ENCODE results near the gene SPRR2D.

SPRR2D gene

GRCh38 chr1:153001382-153001781 lies 39.5 kb downstream of the SPRR2D start, which contains the start of gene SPRR3:
SPRR3 (plus strand) TSS chr1:153001749; CDS start chr1:153003021, 1,272 bp downstream.
- TF ChIP-seq CTCF (conservative IDR thresholded peaks at IDR 0.05; ENCODE audit: low read depth, low read length): no peak
- DNase-seq (ENCODE audit: low read depth): no peak
- H3K4me3 ChIP-seq (ENCODE audit: low read length): no peak within 1 kb of the TSS

- DNase-seq (ENCODE audit: low read depth): no peak
- H3K4me3 ChIP-seq (ENCODE audit: low read length): no peak overlapping the region
- TF ChIP-seq CTCF (conservative IDR thresholded peaks at IDR 0.05; ENCODE audit: low read depth, low read length): no peak
These were observed 40.6 kb downstream of the SPRR2D start for GRCh38 chr1:153000294-153000693.

- DNase-seq (ENCODE audit: low read depth): no peak
- TF ChIP-seq CTCF (conservative IDR thresholded peaks at IDR 0.05; ENCODE audit: low read depth, low read length): no peak
- no peak overlapping the region for H3K4me3 ChIP-seq (ENCODE audit: low read length)
These were observed 41.1 kb downstream of the SPRR2D start for GRCh38 chr1:152999818-153000217.

- no peak overlapping the region for H3K4me3 ChIP-seq (ENCODE audit: low read length)
- DNase-seq (ENCODE audit: low read depth): no peak
- no peak for TF ChIP-seq CTCF (conservative IDR thresholded peaks at IDR 0.05; ENCODE audit: low read depth, low read length)
These were observed 42.4 kb downstream of the SPRR2D start for GRCh38 chr1:152998476-152998875.

- TF ChIP-seq CTCF (conservative IDR thresholded peaks at IDR 0.05; ENCODE audit: low read depth, low read length): no peak
- no peak overlapping the region for H3K4me3 ChIP-seq (ENCODE audit: low read length)
- no peak for DNase-seq (ENCODE audit: low read depth)
These were observed 43.0 kb downstream of the SPRR2D start for GRCh38 chr1:152997901-152998300.

GRCh38 chr1:152996633-152997400 lies 44.1 kb downstream of the SPRR2D start:
- no peak overlapping the region for H3K4me3 ChIP-seq (ENCODE audit: low read length)
- no peak for DNase-seq (ENCODE audit: low read depth)
- TF ChIP-seq CTCF (conservative IDR thresholded peaks at IDR 0.05; ENCODE audit: low read depth, low read length): no peak

GRCh38 chr1:152995842-152996241 lies 45.1 kb downstream of the SPRR2D start:
- no peak for DNase-seq (ENCODE audit: low read depth)
- TF ChIP-seq CTCF (conservative IDR thresholded peaks at IDR 0.05; ENCODE audit: low read depth, low read length): no peak
- no peak overlapping the region for H3K4me3 ChIP-seq (ENCODE audit: low read length)
